SK-N-SH treated with all-trans-retinoic acid at 6 μM for 48 hours (cell line): Measurements from ENCODE around the gene RNASEH2B.

Experiments used
- ATAC-seq: fragments of 200-7000 bp; cut with Tn5 transposase; 3 replicates; pipeline ENCODE4 v1.9.1; 2020; ENCODE audit warnings: mild to moderate bottlenecking, moderate library complexity
- ARNTL ChIP-seq: fragments of 450-650 bp; formaldehyde crosslinking; IDR thresholded peaks from 2 replicates; pipeline ENCODE4 v1.5.0; 2020; ENCODE audit warnings: low read depth, mild to moderate bottlenecking, moderate library complexity, borderline replicate concordance
- BACH2 ChIP-seq: fragments of 250-450 bp; sonication (Bioruptor Pico); IDR thresholded peaks from 2 replicates; pipeline ENCODE4 v1.9.0; 2021; ENCODE audit warnings: mild to moderate bottlenecking, borderline replicate concordance
- CSDC2 ChIP-seq: fragments of 250-450 bp; sonication (Bioruptor Pico); IDR thresholded peaks from 2 replicates; pipeline ENCODE4 v1.5.0; 2020; ENCODE audit warnings: mild to moderate bottlenecking, moderate library complexity
- ESRRG ChIP-seq: fragments of 250-450 bp; sonication (Bioruptor Pico); IDR thresholded peaks from 2 replicates; pipeline ENCODE4 v1.6.1; 2021; ENCODE audit warnings: mild to moderate bottlenecking
- GLIS3 ChIP-seq: fragments of 250-450 bp; sonication (Bioruptor Pico); IDR thresholded peaks from 2 replicates; pipeline ENCODE4 v1.5.0; 2020; ENCODE audit warnings: mild to moderate bottlenecking, moderate library complexity
- OSR1 ChIP-seq: fragments of 250-450 bp; sonication (Bioruptor Pico); IDR thresholded peaks from 2 replicates; pipeline ENCODE4 v1.8.0; 2022; ENCODE audit warnings: moderate library complexity, mild to moderate bottlenecking, inconsistent platforms
- PATZ1 ChIP-seq: fragments of 250-450 bp; sonication (Bioruptor Pico); IDR thresholded peaks from 2 replicates; pipeline ENCODE4 v1.8.0; 2020; ENCODE audit warnings: mild to moderate bottlenecking, moderate library complexity, borderline replicate concordance
- PPARA ChIP-seq: fragments of 250-450 bp; sonication (Bioruptor Pico); IDR thresholded peaks from 2 replicates; pipeline ENCODE4 v1.5.0; 2020; ENCODE audit warnings: mild to moderate bottlenecking, borderline replicate concordance
- RARB ChIP-seq: fragments of 250-450 bp; sonication (Bioruptor Pico); IDR thresholded peaks from 2 replicates; pipeline ENCODE4 v1.8.0; 2021; ENCODE audit warnings: mild to moderate bottlenecking, moderate library complexity
- SNAI2 ChIP-seq: fragments of 250-450 bp; sonication (Bioruptor Pico); IDR thresholded peaks from 2 replicates; pipeline ENCODE4 v1.5.0; 2020; ENCODE audit warnings: mild to moderate bottlenecking, moderate library complexity
- TCF4 ChIP-seq: fragments of 250-450 bp; sonication (Bioruptor Pico); IDR thresholded peaks from 2 replicates; pipeline ENCODE4 v1.8.0; 2021; ENCODE audit warnings: mild to moderate bottlenecking, moderate library complexity, borderline replicate concordance
- TOX ChIP-seq: fragments of 250-450 bp; sonication (Bioruptor Pico); IDR thresholded peaks from 2 replicates; pipeline ENCODE4 v1.8.0; 2021; ENCODE audit warnings: mild to moderate bottlenecking, moderate library complexity, borderline replicate concordance
- ZC3H10 ChIP-seq: fragments of 250-450 bp; sonication (Bioruptor Pico); IDR thresholded peaks from 2 replicates; pipeline ENCODE4 v1.5.1; 2021; ENCODE audit warnings: mild to moderate bottlenecking, moderate library complexity
- ZFP3 ChIP-seq: fragments of 250-450 bp; sonication (Bioruptor Pico); IDR thresholded peaks from 2 replicates; pipeline ENCODE4 v1.5.0; 2020; ENCODE audit warnings: mild to moderate bottlenecking, moderate library complexity
- ZFP30 ChIP-seq: fragments of 450-650 bp; formaldehyde crosslinking; IDR thresholded peaks from 2 replicates; pipeline ENCODE4 v1.5.0; 2022; ENCODE audit warnings: mild to moderate bottlenecking, moderate library complexity
- ZNF565 ChIP-seq: fragments of 450-650 bp; formaldehyde crosslinking; conservative IDR thresholded peaks from 2 replicates; pipeline ENCODE4 v1.5.0; 2020; ENCODE audit warnings: low read depth, mild to moderate bottlenecking, moderate library complexity
- ZNF70 ChIP-seq: fragments of 450-650 bp; formaldehyde crosslinking; IDR thresholded peaks from 2 replicates; pipeline ENCODE4 v1.5.0; 2020; ENCODE audit warnings: mild to moderate bottlenecking, moderate library complexity
- ZNF8 ChIP-seq: fragments of 450-650 bp; formaldehyde crosslinking; IDR thresholded peaks from 2 replicates; pipeline ENCODE4 v1.5.0; 2020; ENCODE audit warnings: mild to moderate bottlenecking, moderate library complexity
- TF ChIP-seq, protein P1 (sequence below): fragments of 250-450 bp; sonication (Bioruptor Pico); IDR thresholded peaks from 2 replicates; pipeline ENCODE4 v1.5.1; 2021; ENCODE audit warnings: mild to moderate bottlenecking, moderate library complexity
- TF ChIP-seq, protein P2 (sequence below): fragments of 250-450 bp; sonication (Bioruptor Pico); IDR thresholded peaks from 2 replicates; pipeline ENCODE4 v1.5.1; 2020; ENCODE audit warnings: low read depth, mild to moderate bottlenecking, moderate library complexity
- TF ChIP-seq, protein P3 (sequence below): fragments of 250-450 bp; sonication (Bioruptor Pico); IDR thresholded peaks from 2 replicates; pipeline ENCODE4 v1.8.0; 2021; ENCODE audit warnings: low read depth, mild to moderate bottlenecking, moderate library complexity, borderline replicate concordance
- TF ChIP-seq, protein P4 (sequence below): fragments of 250-450 bp; sonication (Bioruptor Pico); IDR thresholded peaks from 2 replicates; pipeline ENCODE4 v1.5.0; 2020; ENCODE audit warnings: mild to moderate bottlenecking, moderate library complexity

The RNASEH2B gene

DNA sequence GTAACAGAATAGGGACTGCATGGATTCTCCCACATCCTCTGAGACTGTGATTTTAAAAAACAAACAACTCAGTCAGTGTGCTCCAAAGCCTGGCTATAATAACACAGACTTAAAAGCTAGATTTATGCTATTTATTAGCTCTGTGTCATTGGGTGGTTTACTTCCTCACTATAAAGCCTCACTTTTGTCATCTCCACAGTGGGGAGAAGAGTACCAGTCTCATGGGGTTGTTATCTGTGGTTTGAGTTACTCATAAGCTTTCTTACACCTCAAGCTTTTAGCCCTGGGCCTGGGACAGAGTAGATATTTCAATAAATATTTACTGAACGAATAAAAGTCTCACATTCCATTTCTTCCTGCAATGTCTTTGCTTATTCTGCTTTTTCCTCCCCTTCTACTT, 5.3 kb downstream of the RNASEH2B start:
- no peak for ATAC-seq

GRCh38 chr13:50915565-50915964, 6.0 kb downstream of the RNASEH2B start:
- ATAC-seq, result no peak
- TF ChIP-seq, protein P1, sequence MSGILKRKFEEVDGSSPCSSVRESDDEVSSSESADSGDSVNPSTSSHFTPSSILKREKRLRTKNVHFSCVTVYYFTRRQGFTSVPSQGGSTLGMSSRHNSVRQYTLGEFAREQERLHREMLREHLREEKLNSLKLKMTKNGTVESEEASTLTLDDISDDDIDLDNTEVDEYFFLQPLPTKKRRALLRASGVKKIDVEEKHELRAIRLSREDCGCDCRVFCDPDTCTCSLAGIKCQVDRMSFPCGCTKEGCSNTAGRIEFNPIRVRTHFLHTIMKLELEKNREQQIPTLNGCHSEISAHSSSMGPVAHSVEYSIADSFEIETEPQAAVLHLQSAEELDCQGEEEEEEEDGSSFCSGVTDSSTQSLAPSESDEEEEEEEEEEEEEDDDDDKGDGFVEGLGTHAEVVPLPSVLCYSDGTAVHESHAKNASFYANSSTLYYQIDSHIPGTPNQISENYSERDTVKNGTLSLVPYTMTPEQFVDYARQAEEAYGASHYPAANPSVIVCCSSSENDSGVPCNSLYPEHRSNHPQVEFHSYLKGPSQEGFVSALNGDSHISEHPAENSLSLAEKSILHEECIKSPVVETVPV (CRISPR knock-in tag), result no peak

More for the DNA sequence above, 5.3 kb downstream of the RNASEH2B start:
- TF ChIP-seq ESRRG (no peak), ZFP3 (no peak), TCF4 (CRISPR knock-in tag) (no peak), ARNTL (CRISPR knock-in tag) (no peak), ZNF8 (CRISPR knock-in tag) (no peak), PATZ1 (CRISPR knock-in tag) (no peak), TOX (CRISPR knock-in tag) (no peak), SNAI2 (CRISPR knock-in tag) (no peak), BACH2 (CRISPR knock-in tag) (no peak), PPARA (CRISPR knock-in tag) (no peak), CSDC2 (CRISPR knock-in tag) (no peak), ZNF565 (CRISPR knock-in tag) (no peak), ZFP30 (no peak), ZC3H10 (CRISPR knock-in tag) (no peak)
- TF ChIP-seq, protein P2, sequence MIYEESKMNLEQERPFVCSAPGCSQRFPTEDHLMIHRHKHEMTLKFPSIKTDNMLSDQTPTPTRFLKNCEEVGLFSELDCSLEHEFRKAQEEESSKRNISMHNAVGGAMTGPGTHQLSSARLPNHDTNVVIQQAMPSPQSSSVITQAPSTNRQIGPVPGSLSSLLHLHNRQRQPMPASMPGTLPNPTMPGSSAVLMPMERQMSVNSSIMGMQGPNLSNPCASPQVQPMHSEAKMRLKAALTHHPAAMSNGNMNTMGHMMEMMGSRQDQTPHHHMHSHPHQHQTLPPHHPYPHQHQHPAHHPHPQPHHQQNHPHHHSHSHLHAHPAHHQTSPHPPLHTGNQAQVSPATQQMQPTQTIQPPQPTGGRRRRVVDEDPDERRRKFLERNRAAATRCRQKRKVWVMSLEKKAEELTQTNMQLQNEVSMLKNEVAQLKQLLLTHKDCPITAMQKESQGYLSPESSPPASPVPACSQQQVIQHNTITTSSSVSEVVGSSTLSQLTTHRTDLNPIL (CRISPR knock-in tag), result no peak
- TF ChIP-seq, protein P3, sequence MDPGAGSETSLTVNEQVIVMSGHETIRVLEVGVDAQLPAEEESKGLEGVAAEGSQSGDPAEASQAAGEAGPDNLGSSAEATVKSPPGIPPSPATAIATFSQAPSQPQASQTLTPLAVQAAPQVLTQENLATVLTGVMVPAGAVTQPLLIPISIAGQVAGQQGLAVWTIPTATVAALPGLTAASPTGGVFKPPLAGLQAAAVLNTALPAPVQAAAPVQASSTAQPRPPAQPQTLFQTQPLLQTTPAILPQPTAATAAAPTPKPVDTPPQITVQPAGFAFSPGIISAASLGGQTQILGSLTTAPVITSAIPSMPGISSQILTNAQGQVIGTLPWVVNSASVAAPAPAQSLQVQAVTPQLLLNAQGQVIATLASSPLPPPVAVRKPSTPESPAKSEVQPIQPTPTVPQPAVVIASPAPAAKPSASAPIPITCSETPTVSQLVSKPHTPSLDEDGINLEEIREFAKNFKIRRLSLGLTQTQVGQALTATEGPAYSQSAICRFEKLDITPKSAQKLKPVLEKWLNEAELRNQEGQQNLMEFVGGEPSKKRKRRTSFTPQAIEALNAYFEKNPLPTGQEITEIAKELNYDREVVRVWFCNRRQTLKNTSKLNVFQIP (CRISPR knock-in tag), result no peak
- TF ChIP-seq, protein P1 (CRISPR knock-in tag), result no peak

DNA sequence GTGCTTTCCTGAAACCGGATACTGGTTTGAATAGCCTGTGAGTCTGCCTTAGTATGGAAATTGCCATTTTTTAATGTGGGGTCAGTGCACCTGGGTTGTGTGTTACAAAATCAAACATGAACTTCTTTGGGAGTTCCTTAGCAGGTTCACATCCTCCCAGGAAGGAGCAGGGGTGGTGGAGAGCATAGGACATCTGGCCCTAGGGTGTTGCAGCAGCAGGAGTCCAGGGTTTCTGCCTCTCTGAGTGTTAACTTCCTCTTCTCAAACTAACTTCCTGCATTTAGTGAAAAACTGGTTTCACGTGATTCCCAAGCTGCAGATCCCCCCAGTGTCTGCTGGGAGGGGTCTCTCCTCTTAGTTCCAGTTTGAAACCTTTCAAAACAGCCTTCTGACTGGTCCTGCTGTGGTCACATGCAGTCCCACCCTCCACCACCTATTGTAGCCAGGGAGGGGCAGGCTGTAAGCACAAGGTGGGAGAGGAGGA, 7.2 kb downstream of the RNASEH2B start:
- ATAC-seq, result no peak
- TF ChIP-seq CSDC2 (CRISPR knock-in tag) (no peak), ESRRG (no peak), OSR1 (CRISPR knock-in tag) (no peak), PATZ1 (CRISPR knock-in tag) (no peak), BACH2 (CRISPR knock-in tag) (no peak), ARNTL (CRISPR knock-in tag) (no peak), PPARA (CRISPR knock-in tag) (no peak), ZNF70 (CRISPR knock-in tag) (no peak), RARB (CRISPR knock-in tag) (no peak), GLIS3 (CRISPR knock-in tag) (no peak), ZFP3 (no peak)
- TF ChIP-seq, protein P3 (CRISPR knock-in tag), result no peak
- TF ChIP-seq, protein P4, sequence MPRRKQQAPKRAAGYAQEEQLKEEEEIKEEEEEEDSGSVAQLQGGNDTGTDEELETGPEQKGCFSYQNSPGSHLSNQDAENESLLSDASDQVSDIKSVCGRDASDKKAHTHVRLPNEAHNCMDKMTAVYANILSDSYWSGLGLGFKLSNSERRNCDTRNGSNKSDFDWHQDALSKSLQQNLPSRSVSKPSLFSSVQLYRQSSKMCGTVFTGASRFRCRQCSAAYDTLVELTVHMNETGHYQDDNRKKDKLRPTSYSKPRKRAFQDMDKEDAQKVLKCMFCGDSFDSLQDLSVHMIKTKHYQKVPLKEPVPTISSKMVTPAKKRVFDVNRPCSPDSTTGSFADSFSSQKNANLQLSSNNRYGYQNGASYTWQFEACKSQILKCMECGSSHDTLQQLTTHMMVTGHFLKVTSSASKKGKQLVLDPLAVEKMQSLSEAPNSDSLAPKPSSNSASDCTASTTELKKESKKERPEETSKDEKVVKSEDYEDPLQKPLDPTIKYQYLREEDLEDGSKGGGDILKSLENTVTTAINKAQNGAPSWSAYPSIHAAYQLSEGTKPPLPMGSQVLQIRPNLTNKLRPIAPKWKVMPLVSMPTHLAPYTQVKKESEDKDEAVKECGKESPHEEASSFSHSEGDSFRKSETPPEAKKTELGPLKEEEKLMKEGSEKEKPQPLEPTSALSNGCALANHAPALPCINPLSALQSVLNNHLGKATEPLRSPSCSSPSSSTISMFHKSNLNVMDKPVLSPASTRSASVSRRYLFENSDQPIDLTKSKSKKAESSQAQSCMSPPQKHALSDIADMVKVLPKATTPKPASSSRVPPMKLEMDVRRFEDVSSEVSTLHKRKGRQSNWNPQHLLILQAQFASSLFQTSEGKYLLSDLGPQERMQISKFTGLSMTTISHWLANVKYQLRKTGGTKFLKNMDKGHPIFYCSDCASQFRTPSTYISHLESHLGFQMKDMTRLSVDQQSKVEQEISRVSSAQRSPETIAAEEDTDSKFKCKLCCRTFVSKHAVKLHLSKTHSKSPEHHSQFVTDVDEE, result no peak
